NCI-H748 treated with DMSO at 0.1 percent for 48 hours (cell line): ENCODE results near the gene EMP2.

Source experiments
- DNase-seq: peaks from one replicate; lab custom pipeline; 2025; lab: John Stamatoyannopoulos, UW

EMP2 gene

GRCh38 chr16:10485698-10486382 is 94.6 kb downstream of the EMP2 start:
- DNase-seq = no peak

GRCh38 chr16:10485159-10485558 is 95.2 kb downstream of the EMP2 start:
- DNase-seq = no peak

GRCh38 chr16:10480151-10480550 is 100.2 kb downstream of the EMP2 start:
- DNase-seq = no peak
